ENCODE data around the gene SRP14. TPM values are rescaled to one million over a fixed set of nuclear protein-coding genes. Genes with fewer than 3 reads are reported as not detected.

Gene SRP14
- total RNA-seq, 1 donor from 2014 or later, result 171 TPM

- intact Hi-C loops (cut with micrococcal nuclease), result no loop called here
Observed at GRCh38 chr15:40069178-40070165, 30.5 kb upstream of the SRP14 start.

- intact Hi-C loops (cut with micrococcal nuclease), result no loop called here
Observed at GRCh38 chr15:40067921-40068624, 29.1 kb upstream of the SRP14 start.

- intact Hi-C loops (cut with micrococcal nuclease), result no loop called here
Observed at GRCh38 chr15:40066589-40066988, 27.6 kb upstream of the SRP14 start.

- intact Hi-C loops (cut with micrococcal nuclease), result no loop called here
Observed at GRCh38 chr15:40065166-40065565, 26.2 kb upstream of the SRP14 start.

- intact Hi-C loops (cut with micrococcal nuclease), result no loop called here
Observed at GRCh38 chr15:40064231-40064894, 25.4 kb upstream of the SRP14 start.

- intact Hi-C loops (cut with micrococcal nuclease), result no loop called here
Observed at GRCh38 chr15:40063563-40064011, 24.6 kb upstream of the SRP14 start.

- intact Hi-C loops (cut with micrococcal nuclease), result no loop called here
Observed at GRCh38 chr15:40062816-40063562, 24.0 kb upstream of the SRP14 start.

- intact Hi-C loops (cut with micrococcal nuclease), result no loop called here
Observed at GRCh38 chr15:40061212-40061901, 22.4 kb upstream of the SRP14 start.

- intact Hi-C loops (cut with micrococcal nuclease), result no loop called here
Observed at GRCh38 chr15:40060236-40060961, 21.4 kb upstream of the SRP14 start.

- intact Hi-C loops (cut with micrococcal nuclease), result no loop called here
Observed at GRCh38 chr15:40059821-40060220, 20.8 kb upstream of the SRP14 start.

GRCh38 chr15:40058476-40059140 is 19.6 kb upstream of the SRP14 start:
- intact Hi-C loops (cut with micrococcal nuclease), result no loop called here

- intact Hi-C loops (cut with micrococcal nuclease), result no loop called here
Observed at GRCh38 chr15:40055576-40056293, 16.8 kb upstream of the SRP14 start.

GRCh38 chr15:40054855-40055575 is 16.0 kb upstream of the SRP14 start:
- intact Hi-C loops (cut with micrococcal nuclease), result no loop called here

GRCh38 chr15:40054605-40054854 is 15.5 kb upstream of the SRP14 start:
- intact Hi-C loops (cut with micrococcal nuclease), result no loop called here

- intact Hi-C loops (cut with micrococcal nuclease), result no loop called here
Observed at GRCh38 chr15:40053831-40054604, 15.0 kb upstream of the SRP14 start.

- intact Hi-C loops (cut with micrococcal nuclease), result no loop called here
Observed at GRCh38 chr15:40053079-40053830, 14.3 kb upstream of the SRP14 start.

- intact Hi-C loops (cut with micrococcal nuclease), result no loop called here
Observed at GRCh38 chr15:40052604-40053003, 13.6 kb upstream of the SRP14 start.
